GM19023 (cell line): ENCODE measurements around the gene PRKCA.
"Not testable (repeated sequence)": the region's sequence is repeated elsewhere in the genome, so short reads cannot be mapped to it uniquely, and the experiment has no call there.

Source experiments
- ATAC-seq: cut with Tn5 transposase; IDR thresholded peaks from one replicate; pipeline ENCODE4 v1.9.1; 2021; ENCODE audit warnings: mild to moderate bottlenecking, moderate library complexity; ENCODE audit not compliant: unreplicated experiment

The PRKCA gene

GRCh38 chr17:66432996-66433551 is 130.7 kb downstream of the PRKCA start:
- ATAC-seq, result no peak

GRCh38 chr17:66435182-66435581 is 132.8 kb downstream of the PRKCA start:
- no peak for ATAC-seq

DNA sequence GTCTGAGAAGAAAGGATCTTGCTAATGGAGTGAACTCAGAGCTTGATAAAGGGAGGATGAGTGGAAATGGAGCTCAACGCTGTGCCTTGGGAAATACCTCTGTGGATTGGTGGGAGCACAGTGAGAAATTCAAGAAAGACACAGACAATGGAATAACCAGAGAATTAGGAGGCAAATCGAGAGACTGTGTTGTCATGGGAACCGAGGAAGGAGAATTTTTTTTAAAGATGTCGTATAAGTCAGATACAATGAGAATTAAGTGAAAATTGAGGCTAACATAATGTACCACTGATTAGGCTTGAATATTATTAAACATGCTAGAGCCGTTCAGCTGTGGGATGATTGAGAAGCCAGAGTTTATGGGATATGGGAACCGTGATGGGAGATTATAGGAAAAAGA is 134.2 kb downstream of the PRKCA start:
- ATAC-seq, result no peak

- ATAC-seq, result no peak
Observed at GRCh38 chr17:66437476-66438026, 135.1 kb downstream of the PRKCA start.

DNA sequence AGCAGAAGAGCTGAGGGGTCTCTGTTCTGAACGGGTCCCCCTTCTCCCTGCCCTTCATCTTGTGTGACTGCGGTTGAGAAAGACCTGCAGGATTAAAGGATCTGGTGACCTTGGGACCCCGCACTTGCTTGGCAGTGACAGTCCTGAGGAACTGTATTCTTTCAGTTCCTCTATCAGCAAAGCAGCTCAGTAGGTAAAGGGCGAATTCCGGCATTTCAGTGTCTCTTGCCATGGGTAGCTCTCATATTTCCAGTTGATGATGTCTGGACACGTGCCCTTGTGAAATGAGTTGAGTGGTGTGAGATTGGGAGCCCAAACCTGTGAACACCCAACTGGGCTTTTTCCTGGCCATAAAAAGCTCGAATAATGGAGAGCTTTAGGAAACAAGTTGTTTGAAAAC is 135.7 kb downstream of the PRKCA start:
- no peak for ATAC-seq

DNA sequence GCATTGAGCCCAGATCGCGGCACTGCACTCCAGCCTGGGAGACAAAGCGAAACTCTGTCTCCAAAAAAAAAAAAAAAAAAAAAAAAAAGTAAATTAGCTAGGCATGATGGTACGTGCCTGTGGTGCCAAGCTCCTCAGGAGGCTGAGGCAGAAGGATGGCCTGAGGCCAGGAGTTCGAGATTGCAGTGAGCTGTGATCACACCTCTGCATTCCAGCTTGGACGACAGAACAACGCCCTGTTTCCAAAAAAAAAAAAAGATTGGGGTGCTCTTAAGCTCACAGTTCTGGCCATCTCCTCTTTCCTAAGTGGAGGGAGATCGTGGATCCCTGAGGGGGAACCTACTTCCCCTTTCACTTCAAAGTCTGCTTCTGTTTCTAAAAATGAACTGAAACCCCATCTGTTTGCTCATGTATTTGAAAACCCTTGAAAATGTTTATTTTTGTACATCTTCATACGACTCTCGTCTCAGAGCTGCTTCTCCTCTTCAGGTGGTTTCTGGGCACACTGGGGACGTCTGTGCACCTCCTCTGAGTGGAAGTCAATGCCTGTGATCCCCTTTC is 138.8 kb downstream of the PRKCA start:
- ATAC-seq, result no peak

- ATAC-seq, result no peak
Observed at GRCh38 chr17:66443166-66443565, 140.8 kb downstream of the PRKCA start.

DNA sequence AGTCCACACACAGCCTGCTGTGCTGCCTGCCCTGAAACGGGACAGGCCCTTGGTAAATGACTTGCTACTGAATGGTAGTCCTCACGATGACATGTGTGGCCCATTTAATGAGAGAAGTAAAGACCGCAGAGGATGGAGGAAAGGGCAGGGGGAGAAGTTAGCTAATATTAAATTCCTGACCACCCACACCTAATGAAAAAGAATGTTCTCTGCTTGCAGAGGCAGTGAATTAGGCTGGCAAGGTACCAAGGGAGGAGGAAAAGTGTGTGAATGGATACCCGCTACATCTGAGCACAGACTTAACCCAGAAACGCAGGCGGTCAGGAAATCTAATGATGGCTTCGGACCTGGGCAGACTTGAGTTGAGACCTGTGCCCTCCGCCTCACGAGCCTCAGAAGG is 141.2 kb downstream of the PRKCA start:
- no peak for ATAC-seq

GRCh38 chr17:66444031-66444430 is 141.6 kb downstream of the PRKCA start:
- no peak for ATAC-seq

DNA sequence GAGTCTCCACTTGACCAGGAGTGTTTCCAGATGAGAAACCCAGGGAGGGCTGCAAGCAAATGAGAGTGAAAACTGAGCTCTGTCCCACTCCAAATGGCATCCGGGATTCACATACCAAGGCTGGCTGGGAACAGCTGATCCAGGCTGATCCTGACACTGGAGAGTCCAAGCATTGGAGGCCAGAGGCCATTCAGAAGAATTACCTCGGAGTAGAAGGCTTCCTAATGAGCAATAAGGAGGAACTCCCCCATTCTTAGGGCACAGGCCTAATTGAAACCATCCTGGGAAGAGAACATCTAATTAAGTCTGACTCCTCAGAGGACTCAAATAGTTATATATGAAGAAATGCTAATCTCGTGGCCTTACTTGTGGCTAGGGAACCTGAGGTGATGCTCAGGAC is 142.8 kb downstream of the PRKCA start:
- no peak for ATAC-seq

GRCh38 chr17:66446419-66446818 is 144.0 kb downstream of the PRKCA start:
- no peak for ATAC-seq

DNA sequence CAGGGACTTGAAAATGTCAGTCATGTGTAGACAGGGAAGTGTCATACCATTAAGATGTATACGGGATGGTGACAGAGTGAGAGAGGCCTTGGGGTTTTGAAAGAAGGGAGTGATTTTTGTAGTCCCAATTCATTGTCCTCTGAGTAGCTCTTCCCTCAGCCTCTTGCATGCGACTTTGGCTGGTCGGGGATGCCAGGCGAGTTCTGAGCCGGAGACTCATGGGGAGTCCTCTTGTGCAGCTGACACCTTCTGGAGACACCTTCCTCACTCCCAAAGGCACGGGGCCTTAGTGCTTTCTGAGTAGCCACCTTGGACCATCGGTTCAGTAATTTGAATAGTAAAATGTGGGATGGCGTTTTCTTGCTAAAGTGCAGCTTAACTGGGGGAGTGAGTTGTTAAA is 144.7 kb downstream of the PRKCA start:
- no peak for ATAC-seq

DNA sequence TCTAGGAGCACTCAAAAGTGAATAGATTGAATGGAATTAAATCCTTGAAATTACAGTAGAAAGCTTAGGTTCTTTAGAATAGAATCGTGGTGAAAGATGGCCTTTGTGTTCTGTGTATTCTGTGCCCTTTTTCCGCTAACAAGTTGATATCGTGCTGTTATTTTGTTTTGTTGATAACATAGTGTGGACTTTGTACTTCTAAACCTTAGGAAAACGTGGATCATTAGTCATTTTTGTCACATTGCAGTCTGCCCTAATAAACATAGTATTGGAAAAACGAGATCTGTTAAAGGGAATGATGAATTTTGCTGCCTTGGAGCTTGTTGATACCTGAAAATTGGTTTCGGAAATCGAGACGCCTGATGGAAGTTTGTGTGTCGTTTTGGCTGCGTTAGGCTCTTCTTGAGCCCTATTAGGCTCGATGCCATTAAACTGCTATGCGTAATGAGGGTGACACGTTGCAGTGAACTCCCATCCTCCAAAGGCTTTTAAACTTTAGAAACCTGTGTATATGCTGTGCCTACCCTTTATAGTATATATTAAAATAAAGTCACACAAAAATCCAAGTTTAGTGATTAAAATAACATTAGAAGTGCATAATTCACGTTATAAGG is 145.7 kb downstream of the PRKCA start:
- no peak for ATAC-seq

- no peak for ATAC-seq
Observed at GRCh38 chr17:66449418-66449977, 147.1 kb downstream of the PRKCA start.

DNA sequence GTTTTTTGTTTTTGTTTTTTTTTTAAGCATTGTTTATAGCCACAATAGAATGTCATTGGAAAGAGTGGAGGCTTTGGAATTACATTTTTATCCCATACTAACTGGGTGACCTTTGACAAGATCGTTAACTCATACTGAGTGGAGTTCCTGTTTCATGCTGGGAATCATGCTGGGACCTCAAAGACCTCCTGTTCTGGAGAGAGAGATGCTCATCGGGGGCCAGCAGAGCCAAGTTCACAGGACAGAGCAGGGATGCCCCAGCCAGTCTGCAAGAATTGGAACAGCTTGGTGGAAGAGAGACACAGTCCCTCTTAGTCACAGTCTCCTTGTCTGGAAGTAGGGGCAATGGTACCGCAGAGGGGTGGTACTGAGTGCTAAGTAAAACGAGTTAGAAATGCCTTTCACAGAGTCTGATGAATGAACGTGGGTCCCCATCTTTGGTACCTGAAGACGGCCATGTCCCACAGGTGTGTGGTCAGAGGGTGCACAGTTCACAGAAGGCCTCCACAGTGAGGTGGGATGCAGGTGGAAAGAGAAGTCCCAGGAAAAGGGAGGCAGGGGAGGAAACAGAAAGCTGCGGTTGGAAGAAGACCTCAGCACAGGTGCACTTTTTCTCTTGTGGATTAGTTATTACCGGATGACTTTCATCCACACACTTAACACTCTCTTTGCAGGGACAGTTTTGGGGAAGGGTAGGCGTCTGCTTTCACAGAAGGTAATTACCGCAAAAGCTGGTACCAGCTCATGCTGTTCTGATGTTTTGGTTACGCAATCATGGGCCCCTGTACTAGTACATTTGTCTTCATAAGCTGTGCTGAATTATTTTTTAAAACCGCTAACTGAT is 147.8 kb downstream of the PRKCA start:
- ATAC-seq, result no peak

- ATAC-seq, result no peak
Observed at GRCh38 chr17:66450852-66451158, 148.4 kb downstream of the PRKCA start.

GRCh38 chr17:66451188-66452149 is 149.1 kb downstream of the PRKCA start:
- ATAC-seq, result no peak

GRCh38 chr17:66455060-66455459 is 152.6 kb downstream of the PRKCA start:
- ATAC-seq, result no peak

DNA sequence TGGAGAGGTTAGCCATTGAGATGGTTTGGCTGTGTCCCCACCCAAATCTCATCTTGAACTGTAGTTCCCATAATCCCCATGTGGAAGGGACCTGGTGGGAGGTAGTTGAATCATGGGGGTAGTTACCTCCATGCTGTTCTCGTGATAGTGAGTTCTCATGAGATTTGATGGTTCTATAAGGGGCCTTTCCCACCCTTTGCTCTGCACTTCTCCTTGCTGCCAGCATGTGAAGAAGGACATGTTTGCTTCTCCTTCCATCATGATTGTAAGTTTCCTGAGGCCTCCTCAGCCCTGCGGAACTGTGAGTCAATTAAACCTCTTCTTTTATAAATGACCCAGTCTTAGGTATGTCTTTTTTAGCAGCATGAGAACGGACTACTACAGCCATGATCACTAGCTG is 155.1 kb downstream of the PRKCA start:
- not testable (repeated sequence) for ATAC-seq

GRCh38 chr17:66458782-66459181 is 156.4 kb downstream of the PRKCA start:
- no peak for ATAC-seq
